Thoracic aorta (tissue), 2 donors: Measurements from ENCODE around the gene NDNF. TPM values are rescaled to one million over a fixed set of nuclear protein-coding genes. Genes with fewer than 3 reads are reported as not detected.

Experiments used
- ATAC-seq: fragments of 150-250 bp; one replicate; pipeline ENCODE4 v1.8.0; 2017; ENCODE audit warnings: low read depth; ENCODE audit not compliant: insufficient number of reproducible peaks, low FRiP score
- DNase-seq: peaks from one replicate; pipeline ENCODE4 v3.0.0-alpha.2; 2020; ENCODE audit warnings: low spot score
- H3K27ac ChIP-seq, 2 donors: fragments of 200-600 bp; sonication (generic); 1 replicate in 1 of 2; 2 replicates in 1 of 2; pipeline ENCODE4 v1.5.1; 2016; ENCODE audit warnings: mild to moderate bottlenecking in 2 of 2, moderate library complexity in 2 of 2
- H3K27me3 ChIP-seq: fragments of 200-600 bp; sonication (generic); replicated peaks from 2 replicates; pipeline ENCODE4 v1.6.0; 2016; ENCODE audit warnings: mild to moderate bottlenecking; ENCODE audit not compliant: insufficient read depth
- H3K36me3 ChIP-seq: fragments of 200-600 bp; sonication (generic); one replicate; pipeline ENCODE4 v1.5.1; 2016
- H3K4me1 ChIP-seq, 2 donors: fragments of 200-600 bp; sonication (generic); 1 replicate in 1 of 2; 2 replicates in 1 of 2; pipeline versions ENCODE4 v1.5.1 to v1.6.0; 2016; ENCODE audit warnings: low read depth in 2 of 2, mild to moderate bottlenecking in 1 of 2; ENCODE audit not compliant: control insufficient read depth in 1 of 2
- H3K4me3 ChIP-seq: fragments of 200-600 bp; sonication (generic); 2 replicates; pipeline ENCODE4 v1.5.1; 2016; ENCODE audit warnings: mild to moderate bottlenecking
- H3K9me3 ChIP-seq: fragments of 200-600 bp; sonication (generic); 2 replicates; pipeline ENCODE4 v1.5.1; 2016
- total RNA-seq, 2 donors: library from RNA; depleted of rRNA; stranded (reverse); fragments of >200 nt; gene quantifications; one replicate each; pipeline versions ENCODE4 v1.1.0 to v1.2.3, GENCODE V29; 2016
- TF ChIP-seq, protein P1 (sequence below): fragments of 200-600 bp; sonication (generic); IDR thresholded peaks from one replicate; pipeline ENCODE4 v1.5.1; 2019; ENCODE audit warnings: antibody characterized with exemption

The NDNF gene
- total RNA-seq, 2 donors from 2014 or later: 1.5 to 16.0 TPM

DNA sequence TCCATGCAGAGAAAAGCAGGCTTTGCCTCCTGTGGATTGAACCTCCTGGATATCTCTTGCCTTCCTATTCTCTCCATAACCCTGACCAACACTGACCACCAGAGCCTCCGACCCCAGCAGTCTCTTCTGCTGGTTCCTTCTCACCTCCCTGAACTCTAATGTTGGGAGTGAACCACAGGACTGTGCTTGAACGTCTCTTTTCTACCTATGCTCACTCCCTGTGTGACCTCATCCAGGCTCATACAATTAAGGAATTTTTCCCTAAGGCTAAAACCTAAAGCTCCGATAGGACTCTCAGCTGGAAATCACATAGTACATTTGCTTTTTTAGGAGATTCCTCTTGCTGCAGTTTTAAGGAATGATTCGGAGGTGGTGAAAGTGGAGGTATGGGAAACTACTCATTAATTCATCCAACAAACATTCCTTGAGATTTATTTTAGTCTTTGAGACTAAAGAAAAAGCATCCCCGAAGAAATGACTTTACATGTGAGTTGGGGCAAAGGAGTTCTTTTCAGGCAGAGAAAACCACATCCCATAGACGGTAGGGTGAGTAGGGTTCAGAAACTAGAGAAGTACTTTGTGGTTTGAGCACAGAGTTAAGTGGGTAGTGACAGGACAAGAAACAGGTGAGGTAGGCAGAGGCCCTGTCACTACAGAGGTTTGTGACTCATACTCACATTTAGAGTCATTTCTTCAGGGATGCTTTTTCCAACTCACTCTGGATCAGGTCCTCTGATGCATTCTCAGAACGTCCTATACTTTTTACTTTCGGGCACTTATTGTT lies 30.8 kb downstream of the NDNF start:
- Histone ChIP-seq H3K27ac (no peak overlapping the region), H3K36me3 (no peaks in the 10 kb centered on the region), H3K4me3 (no peak overlapping the region), H3K4me1 (no peaks in the 10 kb centered on the region), H3K27me3 (no peaks in the 10 kb centered on the region), H3K9me3 (no peaks in the 10 kb centered on the region)
- no peak for DNase-seq
- no peak for ATAC-seq
- TF ChIP-seq, protein P1, sequence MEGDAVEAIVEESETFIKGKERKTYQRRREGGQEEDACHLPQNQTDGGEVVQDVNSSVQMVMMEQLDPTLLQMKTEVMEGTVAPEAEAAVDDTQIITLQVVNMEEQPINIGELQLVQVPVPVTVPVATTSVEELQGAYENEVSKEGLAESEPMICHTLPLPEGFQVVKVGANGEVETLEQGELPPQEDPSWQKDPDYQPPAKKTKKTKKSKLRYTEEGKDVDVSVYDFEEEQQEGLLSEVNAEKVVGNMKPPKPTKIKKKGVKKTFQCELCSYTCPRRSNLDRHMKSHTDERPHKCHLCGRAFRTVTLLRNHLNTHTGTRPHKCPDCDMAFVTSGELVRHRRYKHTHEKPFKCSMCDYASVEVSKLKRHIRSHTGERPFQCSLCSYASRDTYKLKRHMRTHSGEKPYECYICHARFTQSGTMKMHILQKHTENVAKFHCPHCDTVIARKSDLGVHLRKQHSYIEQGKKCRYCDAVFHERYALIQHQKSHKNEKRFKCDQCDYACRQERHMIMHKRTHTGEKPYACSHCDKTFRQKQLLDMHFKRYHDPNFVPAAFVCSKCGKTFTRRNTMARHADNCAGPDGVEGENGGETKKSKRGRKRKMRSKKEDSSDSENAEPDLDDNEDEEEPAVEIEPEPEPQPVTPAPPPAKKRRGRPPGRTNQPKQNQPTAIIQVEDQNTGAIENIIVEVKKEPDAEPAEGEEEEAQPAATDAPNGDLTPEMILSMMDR: no peak

- DNase-seq: no peak
Observed at GRCh38 chr4:121034017-121034416, 38.3 kb downstream of the NDNF start.

DNA sequence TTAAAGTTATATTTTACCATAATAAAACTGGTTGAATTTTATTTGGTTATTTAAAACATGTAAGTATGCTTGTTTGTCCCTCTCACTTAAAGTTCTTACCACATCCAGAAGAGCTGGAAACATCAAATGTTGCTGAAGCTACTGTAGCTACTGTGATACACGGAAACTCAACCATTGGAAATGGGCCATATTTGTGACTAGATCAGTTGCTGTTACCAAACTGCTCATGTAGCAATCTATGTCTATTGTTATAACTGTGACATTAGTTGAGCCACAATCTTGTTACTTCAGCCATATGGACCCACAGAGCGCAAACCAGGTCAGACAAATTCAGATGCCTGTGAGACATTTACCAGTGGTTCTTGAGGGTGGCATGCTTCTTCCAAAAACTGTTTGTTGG lies 41.6 kb downstream of the NDNF start:
- TF ChIP-seq, protein P1: no peak
- H3K36me3 ChIP-seq: no peaks in the 10 kb centered on the region
- H3K4me3 ChIP-seq: no peak overlapping the region
- peaks cover 0 to 10% of the 10 kb centered on the region in 2 donors for H3K4me1 ChIP-seq
- H3K9me3 ChIP-seq: no peaks in the 10 kb centered on the region
- ATAC-seq (no peak), DNase-seq (no peak)
- H3K27me3 ChIP-seq: no peaks in the 10 kb centered on the region
- no peak overlapping the region for H3K27ac ChIP-seq

More at GRCh38 chr4:121034017-121034416, 38.3 kb downstream of the NDNF start:
- Histone ChIP-seq H3K9me3 (no peaks in the 10 kb centered on the region), H3K4me1 (peaks cover 0 to 10% of the 10 kb centered on the region in 2 donors), H3K27me3 (no peaks in the 10 kb centered on the region), H3K36me3 (no peaks in the 10 kb centered on the region), H3K4me3 (no peak overlapping the region), H3K27ac (no peak overlapping the region)
- ATAC-seq: no peak
- TF ChIP-seq, protein P1: no peak

- Histone ChIP-seq H3K9me3 (no peaks in the 10 kb centered on the region), H3K27me3 (no peaks in the 10 kb centered on the region), H3K4me3 (no peak overlapping the region), H3K36me3 (no peaks in the 10 kb centered on the region), H3K27ac (no peak overlapping the region), H3K4me1 (peaks cover 0 to 10% of the 10 kb centered on the region in 2 donors)
- ATAC-seq (no peak), DNase-seq (no peak)
- TF ChIP-seq, protein P1: no peak
Observed at GRCh38 chr4:121030131-121030530, 42.2 kb downstream of the NDNF start.

DNA sequence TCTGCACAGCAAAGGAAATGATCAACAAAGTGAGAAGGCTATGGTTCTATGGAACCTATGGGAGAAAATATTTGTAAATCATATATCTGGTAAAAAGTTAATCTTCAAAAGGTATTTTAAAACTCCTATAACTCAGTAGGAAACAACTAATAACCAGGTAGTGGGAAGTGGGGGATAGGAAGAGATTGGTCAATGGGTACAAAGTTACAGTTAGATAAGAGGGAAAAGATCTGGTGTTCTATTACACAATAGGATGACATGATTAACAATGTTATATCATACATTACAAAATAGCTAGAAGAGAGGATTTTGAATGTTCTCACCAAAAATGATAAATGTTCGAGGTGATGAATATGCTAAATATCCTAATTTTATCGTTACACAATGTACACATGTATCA lies 46.3 kb downstream of the NDNF start:
- Histone ChIP-seq H3K36me3 (no peaks in the 10 kb centered on the region), H3K27ac (no peak overlapping the region), H3K27me3 (no peaks in the 10 kb centered on the region), H3K4me1 (peaks cover 0 to 10% of the 10 kb centered on the region in 2 donors), H3K4me3 (no peak overlapping the region), H3K9me3 (no peaks in the 10 kb centered on the region)
- ATAC-seq (no peak), DNase-seq (no peak)
- TF ChIP-seq, protein P1: no peak
